Caco-2 (cell line): Measurements from ENCODE around the gene ZNF800. TPM values are rescaled to one million over a fixed set of nuclear protein-coding genes. Genes with fewer than 3 reads are reported as not detected.

ENCODE experiments used
- BruUV-seq: library from RNA; stranded (reverse); fragments of 400-500 nt; replicated peaks from 2 replicates; lab custom pipeline; 2021; lab: Mats Ljungman, UMichigan
- CTCF ChIA-PET: fragments of 300-600 bp; sonication (Branson Sonifier 250); formaldehyde crosslinking; loops from one replicate; lab custom pipeline; 2022; ENCODE audit warnings: antibody characterized with exemption; lab: Charles Lee
- POLR2A ChIA-PET: fragments of 300-600 bp; sonication (Branson Sonifier 250); formaldehyde crosslinking; loops from one replicate; lab custom pipeline; 2022; ENCODE audit warnings: antibody characterized with exemption; lab: Charles Lee
- DNase-seq, 2 experiments: peaks; one replicate each; pipeline versions ENCODE4 v3.0.0 to v3.0.0-alpha.2; 2020 to 2022
- H3K27me3 ChIP-seq: replicated peaks from 2 replicates; pipeline ENCODE4 v1.6.0; 2011; ENCODE audit warnings: low read length; ENCODE audit not compliant: control insufficient read depth, insufficient read depth
- H3K36me3 ChIP-seq: 2 replicates; pipeline ENCODE4 v1.5.1; 2011; ENCODE audit warnings: low read length; ENCODE audit not compliant: control insufficient read depth, insufficient read depth
- H3K4me1 ChIP-seq: fragments of 250-450 bp; sonication (Bioruptor Pico); 2 replicates; pipeline ENCODE4 v1.5.1; 2020; ENCODE audit warnings: mild to moderate bottlenecking
- H3K4me3 ChIP-seq: 2 replicates; pipeline ENCODE4 v1.5.1; 2011; ENCODE audit warnings: low read depth, mild to moderate bottlenecking, control low read depth, low read length
- H3K9me3 ChIP-seq: fragments of 250-450 bp; sonication (Bioruptor Pico); 2 replicates; pipeline ENCODE4 v1.5.1; 2020; ENCODE audit warnings: mild to moderate bottlenecking, moderate library complexity
- H3K27ac Mint-ChIP-seq: one replicate; pipeline ENCODE4 v1.8.0; 2022; ENCODE audit warnings: mixed read lengths; ENCODE audit not compliant: unreplicated experiment
- H3K27me3 Mint-ChIP-seq: one replicate; pipeline ENCODE4 v1.8.0; 2022; ENCODE audit warnings: mixed read lengths; ENCODE audit not compliant: insufficient read depth, unreplicated experiment
- H3K36me3 Mint-ChIP-seq: one replicate; pipeline ENCODE4 v1.8.0; 2022; ENCODE audit warnings: mild to moderate bottlenecking, mixed read lengths; ENCODE audit not compliant: insufficient read depth, unreplicated experiment
- H3K4me1 Mint-ChIP-seq: one replicate; pipeline ENCODE4 v1.8.0; 2022; ENCODE audit warnings: low read depth, mixed read lengths; ENCODE audit not compliant: unreplicated experiment
- H3K4me3 Mint-ChIP-seq: one replicate; pipeline ENCODE4 v1.8.0; 2022; ENCODE audit warnings: mild to moderate bottlenecking, moderate library complexity, mixed read lengths; ENCODE audit not compliant: unreplicated experiment
- H3K9me3 Mint-ChIP-seq: one replicate; pipeline ENCODE4 v1.8.0; 2022; ENCODE audit warnings: mixed read lengths; ENCODE audit not compliant: unreplicated experiment
- CTCF ChIP-seq, 2 experiments: fragments of 200-600 bp in 1 of 2; IDR thresholded peaks; 1 replicate in 1 of 2; 2 replicates in 1 of 2; pipeline versions ENCODE4 v1.5.1 to v1.8.0; 2011 to 2022; ENCODE audit warnings: antibody characterized with exemption in 1 of 2, control low read depth in 1 of 2, inconsistent platforms in 1 of 2, low read depth in 1 of 2, low read length in 1 of 2, mild to moderate bottlenecking in 1 of 2, moderate library complexity in 1 of 2; ENCODE audit not compliant: insufficient read depth in 1 of 2, severe bottlenecking in 1 of 2, unreplicated experiment in 1 of 2
- intact Hi-C: fragments of 100-400 bp; cut with micrococcal nuclease; formaldehyde crosslinking; loops from one replicate; pipeline ENCODE4 v1.10.0; 2022; ENCODE audit not compliant: unreplicated experiment
- total RNA-seq: library from RNA; stranded (reverse); gene quantifications from 2 replicates; pipeline ENCODE4 v1.2.3, GENCODE V29; 2022

The ZNF800 gene
- total RNA-seq, 1 experiment from 2014 or later: 18.7 TPM

- Mint-ChIP-seq H3K4me1 (peaks cover 6% of the 10 kb centered on the region), H3K9me3 (no peaks in the 10 kb centered on the region), H3K36me3 (peaks cover 16% of the 10 kb centered on the region), H3K27ac (no peak overlapping the region), H3K4me3 (no peak overlapping the region), H3K27me3 (no peaks in the 10 kb centered on the region)
- Histone ChIP-seq H3K27me3 (no peaks in the 10 kb centered on the region), H3K4me1 (peaks cover 5% of the 10 kb centered on the region), H3K36me3 (no peaks in the 10 kb centered on the region), H3K9me3 (no peaks in the 10 kb centered on the region), H3K4me3 (no peak overlapping the region)
- BruUV-seq: no TSS peak
- POLR2A ChIA-PET: interaction anchor here (0.6 to 1.0 kb wide), 2 partner anchors 9 to 10 kb away, joined by 3 to 4 read pairs; partner anchors contain the start of gene ZNF800
- TF ChIP-seq CTCF (IDR thresholded peaks at IDR 0.05; ENCODE audit: insufficient read depth in 1 of 2, low read depth in 1 of 2, low read length in 1 of 2, severe bottlenecking in 1 of 2, unreplicated experiment in 1 of 2): no peak
- intact Hi-C loops: loop anchor here (1.0 kb wide), 1 partner anchor 8 kb away; no protein-coding TSS in a partner anchor
- CTCF ChIA-PET: no interaction called here
- DNase-seq: no peak
Observed at GRCh38 chr7:127383123-127383835, 9.2 kb downstream of the ZNF800 start.

- CTCF ChIA-PET: no interaction called here
- Histone ChIP-seq H3K36me3 (no peaks in the 10 kb centered on the region), H3K9me3 (no peaks in the 10 kb centered on the region), H3K27me3 (no peaks in the 10 kb centered on the region), H3K4me3 (no peak overlapping the region), H3K4me1 (peaks cover 5% of the 10 kb centered on the region)
- DNase-seq: no peak
- no peaks in the 10 kb centered on the region for H3K9me3 Mint-ChIP-seq
- H3K27ac Mint-ChIP-seq: peak overlapping the region; percentile 42
- POLR2A ChIA-PET: interaction anchor here (0.6 to 1.0 kb wide), 2 partner anchors 9 to 10 kb away, joined by 3 to 4 read pairs; partner anchors contain the start of gene ZNF800
- H3K4me3 Mint-ChIP-seq: no peak overlapping the region
- no TSS peak for BruUV-seq
- intact Hi-C loops: loop anchor here (1.0 kb wide), 1 partner anchor 9 kb away; no protein-coding TSS in a partner anchor
- H3K36me3 Mint-ChIP-seq: peaks cover 15% of the 10 kb centered on the region
- peaks cover 6% of the 10 kb centered on the region for H3K4me1 Mint-ChIP-seq
- H3K27me3 Mint-ChIP-seq: no peaks in the 10 kb centered on the region
- TF ChIP-seq CTCF (IDR thresholded peaks at IDR 0.05; ENCODE audit: insufficient read depth in 1 of 2, low read depth in 1 of 2, low read length in 1 of 2, severe bottlenecking in 1 of 2, unreplicated experiment in 1 of 2): no peak
Observed at GRCh38 chr7:127382301-127383085, 10.0 kb downstream of the ZNF800 start.

DNA sequence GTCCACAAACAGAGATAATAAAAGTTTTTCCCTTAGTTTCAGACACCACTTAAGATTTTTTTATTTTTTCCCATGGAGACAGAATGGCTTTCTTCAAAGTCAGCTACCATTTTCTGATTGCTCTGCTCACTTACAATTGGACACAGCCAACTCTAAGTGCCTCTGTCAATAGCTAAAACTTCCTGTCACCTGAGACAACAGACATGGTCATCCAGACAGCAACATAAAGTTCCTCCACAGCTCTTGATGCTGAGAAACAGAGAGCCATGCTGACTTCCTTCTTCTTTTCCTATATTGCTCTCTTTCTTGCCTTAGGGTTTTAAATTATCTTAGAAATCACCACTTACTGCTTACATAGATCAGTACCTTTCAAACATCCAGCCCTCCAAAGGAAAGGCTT, 12.0 kb downstream of the ZNF800 start:
- no peak overlapping the region for H3K4me3 ChIP-seq
- CTCF ChIA-PET: no interaction called here
- no peaks in the 10 kb centered on the region for H3K36me3 ChIP-seq
- no peaks in the 10 kb centered on the region for H3K27me3 ChIP-seq
- BruUV-seq: no TSS peak
- Mint-ChIP-seq H3K27ac (no peak overlapping the region), H3K9me3 (no peaks in the 10 kb centered on the region), H3K4me1 (peaks cover 6% of the 10 kb centered on the region), H3K4me3 (no peak overlapping the region), H3K36me3 (peaks cover 12% of the 10 kb centered on the region), H3K27me3 (no peaks in the 10 kb centered on the region)
- H3K4me1 ChIP-seq: peaks cover 5% of the 10 kb centered on the region
- DNase-seq: no peak
- intact Hi-C loops: no loop called here
- TF ChIP-seq CTCF (IDR thresholded peaks at IDR 0.05; ENCODE audit: insufficient read depth in 1 of 2, low read depth in 1 of 2, low read length in 1 of 2, severe bottlenecking in 1 of 2, unreplicated experiment in 1 of 2): no peak
- POLR2A ChIA-PET: no interaction called here
- H3K9me3 ChIP-seq: no peaks in the 10 kb centered on the region
